ENCODE results near the gene RPL21. TPM values are rescaled to one million over a fixed set of nuclear protein-coding genes. Genes with fewer than 3 reads are reported as not detected.

RPL21 gene
- total RNA-seq, 2 experiments from 2014 or later, result 713 to 959 TPM

- peaks cover 37% of the 10 kb centered on the region for H3K4me1 Mint-ChIP-seq
- POLR2A ChIA-PET, result no interaction called here
- H3K36me3 Mint-ChIP-seq (ENCODE audit: low read depth), result peaks cover 24% of the 10 kb centered on the region
- H3K27me3 Mint-ChIP-seq, result no peaks in the 10 kb centered on the region
- CTCF ChIA-PET, result interaction anchor here (0.6 to 1.8 kb wide), 2 partner anchors 9 to 181 kb away, joined by 3 to 6 read pairs; no protein-coding TSS in a partner anchor
- DNase-seq, result no peak
- no peak overlapping the region for H3K27ac Mint-ChIP-seq
- no peak overlapping the region for H3K4me3 Mint-ChIP-seq
- H3K9me3 Mint-ChIP-seq, result no peaks in the 10 kb centered on the region
Measured at GRCh38 chr13:27263438-27263837, 12.1 kb downstream of the RPL21 start.

GRCh38 chr13:27264181-27264580 is 12.8 kb downstream of the RPL21 start:
- DNase-seq, result no peak
- H3K4me1 Mint-ChIP-seq, result peaks cover 30% of the 10 kb centered on the region
- no peak overlapping the region for H3K27ac Mint-ChIP-seq
- POLR2A ChIA-PET, result no interaction called here
- peaks cover 17% of the 10 kb centered on the region for H3K36me3 Mint-ChIP-seq (ENCODE audit: low read depth)
- no peaks in the 10 kb centered on the region for H3K27me3 Mint-ChIP-seq
- CTCF ChIA-PET, result interaction anchor here (1.6 to 1.8 kb wide), 2 partner anchors 10 to 18 kb away, joined by 3 to 6 read pairs; no protein-coding TSS in a partner anchor
- H3K9me3 Mint-ChIP-seq, result no peaks in the 10 kb centered on the region
- H3K4me3 Mint-ChIP-seq, result no peak overlapping the region

GRCh38 chr13:27264648-27265047 is 13.3 kb downstream of the RPL21 start:
- no peak for DNase-seq
- Mint-ChIP-seq H3K27ac (no peak overlapping the region), H3K36me3 (ENCODE audit: low read depth) (peaks cover 12% of the 10 kb centered on the region), H3K27me3 (no peaks in the 10 kb centered on the region), H3K9me3 (no peaks in the 10 kb centered on the region), H3K4me1 (peaks cover 25% of the 10 kb centered on the region), H3K4me3 (no peak overlapping the region)
- POLR2A ChIA-PET, result no interaction called here
- CTCF ChIA-PET, result interaction anchor here (1.6 to 1.8 kb wide), 2 partner anchors 10 to 18 kb away, joined by 3 to 6 read pairs; no protein-coding TSS in a partner anchor

- no peaks in the 10 kb centered on the region for H3K9me3 Mint-ChIP-seq
- ChIA-PET CTCF (interaction anchor here (0.8 kb wide), 1 partner anchor 273 kb away, joined by 4 read pairs; no protein-coding TSS in a partner anchor), POLR2A (no interaction called here)
- peaks cover 8% of the 10 kb centered on the region for H3K27me3 Mint-ChIP-seq
- no peak overlapping the region for H3K4me3 Mint-ChIP-seq
- DNase-seq, result no peak
- H3K27ac Mint-ChIP-seq, result no peak overlapping the region
- H3K36me3 Mint-ChIP-seq (ENCODE audit: low read depth), result peaks cover 3% of the 10 kb centered on the region
- H3K4me1 Mint-ChIP-seq, result peaks cover 16% of the 10 kb centered on the region
Measured at GRCh38 chr13:27266917-27267316, 15.6 kb downstream of the RPL21 start.

GRCh38 chr13:27267596-27267995 is 16.2 kb downstream of the RPL21 start:
- Mint-ChIP-seq H3K9me3 (no peaks in the 10 kb centered on the region), H3K27ac (no peak overlapping the region), H3K36me3 (ENCODE audit: low read depth) (peaks cover under 1% of the 10 kb centered on the region), H3K4me1 (peaks cover 13% of the 10 kb centered on the region), H3K4me3 (no peak overlapping the region), H3K27me3 (peaks cover 12% of the 10 kb centered on the region)
- ChIA-PET CTCF (no interaction called here), POLR2A (no interaction called here)
- DNase-seq, result no peak

- no peak overlapping the region for H3K4me3 Mint-ChIP-seq
- no peak for DNase-seq
- H3K27ac Mint-ChIP-seq, result no peak overlapping the region
- peaks cover 17% of the 10 kb centered on the region for H3K27me3 Mint-ChIP-seq
- POLR2A ChIA-PET, result no interaction called here
- H3K36me3 Mint-ChIP-seq (ENCODE audit: low read depth), result no peaks in the 10 kb centered on the region
- peaks cover 12% of the 10 kb centered on the region for H3K4me1 Mint-ChIP-seq
- CTCF ChIA-PET, result interaction anchor here (0.7 to 0.9 kb wide), 2 partner anchors 74 to 380 kb away, joined by 3 to 4 read pairs; no protein-coding TSS in a partner anchor
- no peaks in the 10 kb centered on the region for H3K9me3 Mint-ChIP-seq
Measured at GRCh38 chr13:27269114-27269665, 17.8 kb downstream of the RPL21 start.

- Mint-ChIP-seq H3K4me1 (peaks cover 12% of the 10 kb centered on the region), H3K36me3 (ENCODE audit: low read depth) (no peaks in the 10 kb centered on the region), H3K4me3 (peak within 1 kb of the TSS; percentile 70), H3K27ac (peak within 1 kb of the TSS; percentile 74), H3K27me3 (peaks cover 23% of the 10 kb centered on the region), H3K9me3 (no peaks in the 10 kb centered on the region)
- ChIA-PET CTCF (interaction anchor here (0.7 to 1.6 kb wide), 10 partner anchors 10 to 285 kb away, joined by 3 to 8 read pairs (median 3); no protein-coding TSS in a partner anchor), POLR2A (no interaction called here)
- peak; percentile 66 for DNase-seq
Measured at GRCh38 chr13:27270594-27271520, 19.5 kb downstream of the RPL21 start, which contains the start of gene RASL11A. RASL11A (plus strand) TSS chr13:27270830; CDS start chr13:27270945, 115 bp downstream.

- peaks cover 25% of the 10 kb centered on the region for H3K27me3 Mint-ChIP-seq
- H3K4me1 Mint-ChIP-seq, result peaks cover 12% of the 10 kb centered on the region
- POLR2A ChIA-PET, result no interaction called here
- no peak for DNase-seq
- no peaks in the 10 kb centered on the region for H3K36me3 Mint-ChIP-seq (ENCODE audit: low read depth)
- H3K27ac Mint-ChIP-seq, result no peak overlapping the region
- no peaks in the 10 kb centered on the region for H3K9me3 Mint-ChIP-seq
- CTCF ChIA-PET, result interaction anchor here (0.7 to 1.6 kb wide), 5 partner anchors 19 to 300 kb away, joined by 3 to 4 read pairs (median 3); no protein-coding TSS in a partner anchor
- H3K4me3 Mint-ChIP-seq, result peak overlapping the region; percentile 70
Measured at GRCh38 chr13:27271570-27272096, 20.3 kb downstream of the RPL21 start.

- ChIA-PET POLR2A (no interaction called here), CTCF (interaction anchor here (0.7 to 1.4 kb wide), 4 partner anchors 10 to 70 kb away, joined by 3 to 4 read pairs (median 3); no protein-coding TSS in a partner anchor)
- H3K27ac Mint-ChIP-seq, result no peak overlapping the region
- no peak overlapping the region for H3K4me3 Mint-ChIP-seq
- H3K36me3 Mint-ChIP-seq (ENCODE audit: low read depth), result no peaks in the 10 kb centered on the region
- H3K4me1 Mint-ChIP-seq, result peaks cover 12% of the 10 kb centered on the region
- H3K27me3 Mint-ChIP-seq, result peaks cover 29% of the 10 kb centered on the region
- H3K9me3 Mint-ChIP-seq, result no peaks in the 10 kb centered on the region
- DNase-seq, result no peak
Measured at GRCh38 chr13:27273658-27274425, 22.5 kb downstream of the RPL21 start.

GRCh38 chr13:27274631-27275030 is 23.3 kb downstream of the RPL21 start:
- Mint-ChIP-seq H3K36me3 (ENCODE audit: low read depth) (no peaks in the 10 kb centered on the region), H3K9me3 (no peaks in the 10 kb centered on the region), H3K4me3 (no peak overlapping the region), H3K4me1 (peaks cover 12% of the 10 kb centered on the region), H3K27ac (no peak overlapping the region), H3K27me3 (peaks cover 29% of the 10 kb centered on the region)
- DNase-seq, result no peak
- CTCF ChIA-PET, result interaction anchor here (0.6 to 1.4 kb wide), 4 partner anchors 10 to 43 kb away, joined by 3 to 4 read pairs (median 3); no protein-coding TSS in a partner anchor
- POLR2A ChIA-PET, result no interaction called here

- no peaks in the 10 kb centered on the region for H3K36me3 Mint-ChIP-seq (ENCODE audit: low read depth)
- H3K27me3 Mint-ChIP-seq, result peaks cover 28% of the 10 kb centered on the region
- no peak overlapping the region for H3K27ac Mint-ChIP-seq
- peaks cover 5% of the 10 kb centered on the region for H3K4me1 Mint-ChIP-seq
- no peak for DNase-seq
- POLR2A ChIA-PET, result no interaction called here
- H3K4me3 Mint-ChIP-seq, result no peak overlapping the region
- CTCF ChIA-PET, result no interaction called here
- H3K9me3 Mint-ChIP-seq, result no peaks in the 10 kb centered on the region
Measured at GRCh38 chr13:27276188-27276587, 24.8 kb downstream of the RPL21 start.

GRCh38 chr13:27279506-27279905 is 28.1 kb downstream of the RPL21 start:
- Mint-ChIP-seq H3K27me3 (peaks cover 9% of the 10 kb centered on the region), H3K36me3 (ENCODE audit: low read depth) (no peaks in the 10 kb centered on the region), H3K9me3 (no peaks in the 10 kb centered on the region), H3K4me1 (no peaks in the 10 kb centered on the region), H3K4me3 (no peak overlapping the region), H3K27ac (no peak overlapping the region)
- ChIA-PET POLR2A (interaction anchor here (0.7 kb wide), 1 partner anchor 51 kb away, joined by 3 read pairs; no protein-coding TSS in a partner anchor), CTCF (interaction anchor here (0.9 to 2.3 kb wide), 2 partner anchors 9 to 10 kb away, joined by 4 to 8 read pairs; partner anchors contain the start of gene RASL11A)
- DNase-seq, result no peak

Data from activated CD4-positive, alpha-beta T cell treated with anti-CD3 and anti-CD28 coated beads, Interleukin-2, amount 10 ng/mL, durations not matched to agents 7 days and 5 days (primary cell).